VCaP (cell line): ENCODE measurements around the gene TRRAP.

Experiments
- H3K27ac ChIP-seq: fragments of 450-650 bp; 2 replicates; pipeline ENCODE4 v1.5.1; 2017
- TF ChIP-seq, protein P1 (sequence below): fragments of 450-650 bp; conservative IDR thresholded peaks from 2 replicates; pipeline ENCODE4 v1.5.1; 2017; ENCODE audit warnings: mild to moderate bottlenecking, moderate library complexity

Gene TRRAP

DNA sequence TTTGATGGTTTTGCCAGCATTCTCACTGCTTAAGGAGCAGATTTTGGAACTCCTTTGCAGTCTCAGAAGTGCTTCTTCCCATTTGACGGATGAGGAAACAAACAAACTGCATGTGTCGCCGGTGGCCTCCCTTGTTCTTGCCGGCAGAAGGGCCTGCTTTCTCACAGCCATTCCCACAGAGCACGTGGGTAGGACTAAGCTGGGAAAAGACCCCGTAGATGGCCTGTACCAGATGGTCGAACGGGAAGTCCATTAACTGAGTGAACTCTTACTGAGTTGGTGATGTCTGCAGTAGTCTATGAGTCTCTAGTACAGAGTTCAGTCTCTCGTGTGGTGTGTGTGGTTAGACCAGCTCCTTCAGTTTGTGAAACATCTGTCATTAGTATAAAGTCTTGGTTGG lies 131.9 kb downstream of the TRRAP start:
- TF ChIP-seq, protein P1, sequence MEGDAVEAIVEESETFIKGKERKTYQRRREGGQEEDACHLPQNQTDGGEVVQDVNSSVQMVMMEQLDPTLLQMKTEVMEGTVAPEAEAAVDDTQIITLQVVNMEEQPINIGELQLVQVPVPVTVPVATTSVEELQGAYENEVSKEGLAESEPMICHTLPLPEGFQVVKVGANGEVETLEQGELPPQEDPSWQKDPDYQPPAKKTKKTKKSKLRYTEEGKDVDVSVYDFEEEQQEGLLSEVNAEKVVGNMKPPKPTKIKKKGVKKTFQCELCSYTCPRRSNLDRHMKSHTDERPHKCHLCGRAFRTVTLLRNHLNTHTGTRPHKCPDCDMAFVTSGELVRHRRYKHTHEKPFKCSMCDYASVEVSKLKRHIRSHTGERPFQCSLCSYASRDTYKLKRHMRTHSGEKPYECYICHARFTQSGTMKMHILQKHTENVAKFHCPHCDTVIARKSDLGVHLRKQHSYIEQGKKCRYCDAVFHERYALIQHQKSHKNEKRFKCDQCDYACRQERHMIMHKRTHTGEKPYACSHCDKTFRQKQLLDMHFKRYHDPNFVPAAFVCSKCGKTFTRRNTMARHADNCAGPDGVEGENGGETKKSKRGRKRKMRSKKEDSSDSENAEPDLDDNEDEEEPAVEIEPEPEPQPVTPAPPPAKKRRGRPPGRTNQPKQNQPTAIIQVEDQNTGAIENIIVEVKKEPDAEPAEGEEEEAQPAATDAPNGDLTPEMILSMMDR = no peak
- no peak overlapping the region for H3K27ac ChIP-seq

DNA sequence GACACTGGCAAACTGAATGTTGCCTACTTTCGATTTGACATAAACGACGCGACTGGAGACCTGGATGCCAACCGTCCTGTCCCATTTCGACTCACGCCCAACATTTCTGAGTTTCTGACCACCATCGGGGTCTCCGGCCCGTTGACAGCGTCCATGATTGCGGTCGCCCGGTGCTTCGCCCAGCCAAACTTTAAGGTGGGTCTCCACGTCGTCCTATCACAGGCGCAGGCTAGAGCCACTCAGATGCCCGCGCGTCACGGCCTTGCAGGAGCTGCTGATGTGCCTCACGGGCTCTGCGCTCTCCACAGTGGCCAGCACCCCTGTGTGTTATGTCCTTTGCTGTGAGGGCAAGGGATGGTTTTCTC lies 133.0 kb downstream of the TRRAP start:
- TF ChIP-seq, protein P1 = no peak
- no peak overlapping the region for H3K27ac ChIP-seq

DNA sequence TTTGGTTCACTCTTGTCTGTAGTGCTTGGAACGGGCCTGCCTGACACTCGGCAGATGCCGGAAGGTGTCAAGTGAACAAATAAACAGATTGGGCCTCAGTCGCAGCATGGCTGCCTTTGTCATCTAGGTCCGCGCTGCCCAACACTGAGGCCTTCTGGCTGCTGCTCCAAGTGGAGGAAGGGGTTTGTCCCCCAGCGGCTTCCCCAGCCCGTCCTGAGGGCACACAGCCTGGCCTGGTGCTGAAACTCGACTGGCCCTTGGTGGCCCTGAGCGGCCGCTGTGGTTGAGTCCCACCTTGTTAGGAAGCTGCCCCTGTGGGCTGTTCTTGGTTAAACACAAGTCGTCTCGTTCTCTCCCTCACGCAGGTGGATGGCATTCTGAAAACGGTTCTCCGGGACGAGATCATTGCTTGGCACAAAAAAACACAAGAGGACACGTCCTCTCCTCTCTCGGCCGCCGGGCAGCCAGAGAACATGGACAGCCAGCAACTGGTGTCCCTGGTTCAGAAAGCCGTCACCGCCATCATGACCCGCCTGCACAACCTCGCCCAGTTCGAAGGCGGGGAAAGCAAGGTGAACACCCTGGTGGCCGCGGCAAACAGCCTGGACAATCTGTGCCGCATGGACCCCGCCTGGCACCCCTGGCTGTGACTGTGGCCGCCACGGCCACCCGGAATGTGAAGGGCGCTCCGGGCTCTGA lies 133.5 kb downstream of the TRRAP start:
- TF ChIP-seq, protein P1 = no peak
- H3K27ac ChIP-seq = no peak overlapping the region

DNA sequence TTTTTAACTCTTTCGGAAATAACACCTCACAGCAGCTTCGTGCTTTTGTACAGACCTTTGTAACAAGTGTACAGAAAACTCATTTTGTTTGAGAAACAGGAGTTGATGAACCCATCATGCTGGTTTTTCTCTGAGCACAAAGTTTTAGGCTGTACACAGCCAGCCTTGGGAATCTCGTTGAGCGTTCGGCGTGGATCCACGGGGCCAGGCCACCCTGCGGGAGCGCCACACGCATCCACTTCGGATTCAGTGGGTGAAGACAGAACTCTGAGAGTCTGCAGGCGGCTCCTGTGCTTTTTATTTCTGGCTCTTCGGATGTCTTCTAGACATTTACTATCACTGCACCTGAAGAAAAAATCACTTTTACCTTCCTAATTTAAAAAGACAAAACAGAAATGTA lies 134.4 kb downstream of the TRRAP start:
- H3K27ac ChIP-seq = no peak overlapping the region
- TF ChIP-seq, protein P1 = no peak

DNA sequence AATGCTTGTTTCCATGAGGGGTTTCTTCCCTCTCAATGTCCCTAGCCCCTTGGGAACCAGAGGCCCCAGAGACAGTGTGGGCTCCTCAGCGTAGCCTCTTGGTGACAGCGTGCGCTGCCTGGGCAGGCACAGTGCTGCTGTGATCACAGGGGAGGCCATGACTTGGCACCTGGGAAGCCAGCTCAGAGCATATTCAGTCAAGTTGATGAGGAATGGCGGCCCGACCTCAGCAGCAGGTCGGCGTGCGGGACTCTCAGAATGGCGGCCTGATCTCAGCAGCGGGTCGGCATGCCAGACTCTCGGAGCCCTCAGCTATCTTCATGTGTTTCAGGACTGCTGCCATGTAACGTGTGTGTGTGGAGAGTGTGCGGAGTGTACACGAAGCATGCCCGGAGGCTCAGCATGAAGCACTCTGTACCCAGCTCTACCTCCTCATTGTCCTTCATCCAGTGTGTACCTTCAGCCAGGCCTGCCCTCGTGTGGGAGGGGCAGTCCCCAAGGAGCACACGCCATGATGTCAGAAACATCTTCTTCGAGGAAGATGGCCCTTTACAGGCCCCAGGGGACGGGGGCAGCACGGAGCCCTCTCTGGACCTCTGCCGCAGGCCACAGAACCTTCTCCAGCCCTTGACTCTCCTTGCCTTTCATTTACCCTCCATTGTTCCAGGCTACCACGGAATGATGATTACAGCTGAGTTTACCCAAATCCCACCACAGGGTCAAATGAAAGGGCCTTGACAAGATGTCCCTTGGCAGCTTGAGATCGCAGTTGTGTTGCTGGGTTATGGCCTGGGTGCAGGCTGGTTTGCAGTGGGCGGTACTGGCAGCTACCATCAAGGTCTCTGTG lies 135.2 kb downstream of the TRRAP start:
- no peak overlapping the region for H3K27ac ChIP-seq
- TF ChIP-seq, protein P1 = no peak

DNA sequence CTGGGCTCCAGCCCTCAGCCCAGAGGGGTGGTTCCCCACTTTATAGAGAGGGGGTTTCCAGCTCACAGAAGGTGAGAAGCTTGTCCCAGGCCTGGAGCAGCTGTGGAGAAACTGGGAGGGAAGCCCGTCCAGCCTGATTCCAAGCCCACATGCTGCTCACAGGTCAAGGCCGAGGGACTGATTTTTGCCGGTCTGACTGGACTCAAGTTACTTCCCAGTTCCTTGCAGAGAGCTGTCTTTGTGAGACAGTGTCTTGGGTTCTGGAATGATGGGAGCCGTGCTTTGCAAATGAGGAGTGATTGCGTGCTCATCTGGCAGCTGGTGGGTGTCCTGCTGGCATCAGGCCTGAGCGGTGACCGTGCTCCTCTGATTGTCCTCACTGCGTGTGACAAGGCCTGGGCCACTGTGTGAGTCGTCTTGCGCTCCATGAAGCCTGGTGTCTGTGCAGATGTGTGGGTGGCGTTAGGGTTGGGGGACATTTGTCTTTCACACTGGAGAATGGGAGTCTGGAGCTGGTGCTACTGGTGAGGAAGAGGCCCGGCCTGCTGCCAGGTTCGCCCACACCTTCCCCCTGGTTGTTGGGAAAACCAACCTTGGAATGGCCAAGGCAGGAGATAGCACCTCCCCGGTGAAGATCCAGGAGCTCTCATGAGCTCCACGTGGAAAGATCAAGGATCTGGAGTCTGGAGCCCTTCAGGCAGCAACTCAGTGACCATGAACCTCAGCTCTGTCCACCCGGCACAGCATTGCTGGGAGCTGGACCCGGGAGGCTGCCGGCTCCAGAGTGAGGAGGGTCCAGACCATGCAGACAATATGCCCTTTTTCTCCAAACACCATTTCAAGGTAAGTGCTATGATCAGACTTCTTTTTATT lies 136.0 kb downstream of the TRRAP start:
- TF ChIP-seq, protein P1 = no peak
- H3K27ac ChIP-seq = no peak overlapping the region

DNA sequence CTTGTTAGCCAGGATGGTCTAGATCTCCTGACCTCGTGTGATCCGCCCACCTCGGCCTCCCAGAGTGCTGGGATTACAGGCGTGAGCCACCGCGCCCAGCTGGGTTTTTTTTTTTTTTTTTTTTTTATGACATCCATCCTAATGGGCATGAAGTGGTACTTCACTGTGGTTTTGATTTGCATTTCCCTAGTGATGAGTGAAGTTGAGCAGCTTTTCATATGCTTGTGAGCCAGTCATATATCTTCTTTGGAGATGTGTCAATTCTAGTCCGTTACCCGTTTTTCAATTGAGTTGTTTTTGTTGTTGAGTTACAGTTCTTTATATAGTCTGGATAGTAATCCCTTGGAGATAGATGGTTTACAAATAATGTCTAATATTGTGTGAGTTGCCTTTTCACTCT lies 137.9 kb downstream of the TRRAP start:
- TF ChIP-seq, protein P1 = no peak
- H3K27ac ChIP-seq = no peak overlapping the region
